Measurements from ENCODE around the gene ZRANB3. TPM values are rescaled to one million over a fixed set of nuclear protein-coding genes. Genes with fewer than 3 reads are reported as not detected.
"Not testable (repeated sequence)": the region's sequence is repeated elsewhere in the genome, so short reads cannot be mapped to it uniquely, and the experiment has no call there.

ZRANB3 gene
- total RNA-seq, 2 experiments from 2014 or later: 11.6 to 27.0 TPM

- Histone ChIP-seq H3K4me3 (ENCODE audit: low read depth, low read length, poor library complexity, severe bottlenecking) (no peak overlapping the region), H2AFZ (ENCODE audit: low read length) (no peak overlapping the region), H3K27ac (ENCODE audit: low read depth, low read length, poor library complexity, severe bottlenecking) (no peak overlapping the region), H3K79me2 (ENCODE audit: insufficient read depth, low read depth, low read length) (no peaks in the 10 kb centered on the region), H3K9me3 (ENCODE audit: low read length) (no peaks in the 10 kb centered on the region), H4K20me1 (ENCODE audit: insufficient read depth, low read length) (no peaks in the 10 kb centered on the region), H3K36me3 (ENCODE audit: insufficient read depth, low read length) (peaks cover 4% of the 10 kb centered on the region; the same call in 1 of the 2 replicates), H3K4me2 (ENCODE audit: low read length) (no peak overlapping the region), H3K9me2 (ENCODE audit: insufficient read depth, low read length) (no peaks in the 10 kb centered on the region), H3K4me1 (ENCODE audit: insufficient read depth, low read length, poor library complexity, severe bottlenecking) (no peaks in the 10 kb centered on the region)
- intact Hi-C loops (cut with micrococcal nuclease; ENCODE audit: unreplicated experiment): no loop called here
- TF ChIP-seq EZH2phosphoT487 (IDR thresholded peaks at IDR 0.05; ENCODE audit: borderline replicate concordance, low read depth, low read length) (no peak), CTCF (conservative IDR thresholded peaks at IDR 0.05; ENCODE audit: low read length) (no peak)
- POLR2A ChIA-PET: interaction anchor here (1.5 kb wide), 1 partner anchor 8 kb away, joined by 6 read pairs; no protein-coding TSS in a partner anchor
- no peak for DNase-seq (ENCODE audit: low spot score)
- CTCF ChIA-PET (ENCODE audit: unreplicated experiment): no interaction called here
- no TSS peak for BruUV-seq (replicated peaks)
Observed at GRCh38 chr2:135299165-135299564, 231.9 kb downstream of the ZRANB3 start.

GRCh38 chr2:135287121-135287520 is 243.9 kb downstream of the ZRANB3 start:
- CTCF ChIA-PET (ENCODE audit: unreplicated experiment): not testable (repeated sequence)
- BruUV-seq (replicated peaks): TSS peak; percentile 15

GRCh38 chr2:135285391-135285790 is 245.6 kb downstream of the ZRANB3 start:
- H3K4me2 ChIP-seq (ENCODE audit: low read length): no peak overlapping the region
- POLR2A ChIA-PET: no interaction called here
- BruUV-seq (replicated peaks): no TSS peak

More at GRCh38 chr2:135287121-135287520, 243.9 kb downstream of the ZRANB3 start:
- DNase-seq (ENCODE audit: low spot score); H4K20me1 ChIP-seq (ENCODE audit: insufficient read depth, low read length); H2AFZ ChIP-seq (ENCODE audit: low read length); H3K9me3 ChIP-seq (ENCODE audit: low read length); H3K27ac ChIP-seq (ENCODE audit: low read depth, low read length, poor library complexity, severe bottlenecking); H3K79me2 ChIP-seq (ENCODE audit: insufficient read depth, low read depth, low read length); POLR2A ChIA-PET; H3K4me3 ChIP-seq (ENCODE audit: low read depth, low read length, poor library complexity, severe bottlenecking); H3K4me1 ChIP-seq (ENCODE audit: insufficient read depth, low read length, poor library complexity, severe bottlenecking); H3K9me2 ChIP-seq (ENCODE audit: insufficient read depth, low read length); H3K36me3 ChIP-seq (ENCODE audit: insufficient read depth, low read length); intact Hi-C loops (cut with micrococcal nuclease; ENCODE audit: unreplicated experiment); H3K4me2 ChIP-seq (ENCODE audit: low read length): not testable (repeated sequence)

More at GRCh38 chr2:135285391-135285790, 245.6 kb downstream of the ZRANB3 start:
- CTCF ChIA-PET (ENCODE audit: unreplicated experiment): no interaction called here
- no peaks in the 10 kb centered on the region for H3K9me3 ChIP-seq (ENCODE audit: low read length)
- intact Hi-C loops (cut with micrococcal nuclease; ENCODE audit: unreplicated experiment): no loop called here
- H3K36me3 ChIP-seq (ENCODE audit: insufficient read depth, low read length): no peaks in the 10 kb centered on the region
- no peaks in the 10 kb centered on the region for H3K9me2 ChIP-seq (ENCODE audit: insufficient read depth, low read length)
- H3K27ac ChIP-seq (ENCODE audit: low read depth, low read length, poor library complexity, severe bottlenecking): no peak overlapping the region
- TF ChIP-seq EZH2phosphoT487 (IDR thresholded peaks at IDR 0.05; ENCODE audit: borderline replicate concordance, low read depth, low read length): no peak
- TF ChIP-seq CTCF (conservative IDR thresholded peaks at IDR 0.05; ENCODE audit: low read length): no peak
- no peak overlapping the region for H2AFZ ChIP-seq (ENCODE audit: low read length)
- H4K20me1 ChIP-seq (ENCODE audit: insufficient read depth, low read length): no peaks in the 10 kb centered on the region
- no peaks in the 10 kb centered on the region for H3K4me1 ChIP-seq (ENCODE audit: insufficient read depth, low read length, poor library complexity, severe bottlenecking)
- no peak for DNase-seq (ENCODE audit: low spot score)
- H3K79me2 ChIP-seq (ENCODE audit: insufficient read depth, low read depth, low read length): no peaks in the 10 kb centered on the region
- H3K4me3 ChIP-seq (ENCODE audit: low read depth, low read length, poor library complexity, severe bottlenecking): no peak overlapping the region

All from OCI-LY7 (cell line).